Brain microvascular endothelial cell (primary cell): ENCODE data around the gene FMC1.

Source experiments
- DNase-seq: peaks from one replicate; pipeline ENCODE4 v3.0.0-alpha.2; 2020
- H3K27ac ChIP-seq: fragments of 250-450 bp; sonication (Bioruptor Pico); 2 replicates; pipeline ENCODE4 v1.5.1; 2020; ENCODE audit warnings: mild to moderate bottlenecking, moderate library complexity
- H3K27me3 ChIP-seq: fragments of 250-450 bp; sonication (Bioruptor Pico); replicated peaks from 2 replicates; pipeline ENCODE4 v1.5.1; 2020; ENCODE audit warnings: mild to moderate bottlenecking
- H3K36me3 ChIP-seq: fragments of 250-450 bp; sonication (Bioruptor Pico); replicated peaks from 2 replicates; pipeline ENCODE4 v1.5.1; 2020; ENCODE audit warnings: mild to moderate bottlenecking
- H3K4me3 ChIP-seq: 2 replicates; pipeline ENCODE4 v1.5.1; 2011; ENCODE audit warnings: low read depth, mild to moderate bottlenecking, control low read depth, low read length, moderate library complexity
- in situ Hi-C: cut with HindIII; loops from 2 replicates; pipeline ENCODE4 v1.10.0; 2017; ENCODE audit warnings: low sequenced_read_pairs, low pct_ligation_motif_present
- TF ChIP-seq, protein P1 (sequence below): IDR thresholded peaks from 2 replicates; pipeline ENCODE4 v1.5.1; 2011; ENCODE audit warnings: low read depth, mild to moderate bottlenecking, moderate library complexity, low read length, control low read depth, inconsistent platforms; ENCODE audit errors: missing control alignments

The FMC1 gene

DNA sequence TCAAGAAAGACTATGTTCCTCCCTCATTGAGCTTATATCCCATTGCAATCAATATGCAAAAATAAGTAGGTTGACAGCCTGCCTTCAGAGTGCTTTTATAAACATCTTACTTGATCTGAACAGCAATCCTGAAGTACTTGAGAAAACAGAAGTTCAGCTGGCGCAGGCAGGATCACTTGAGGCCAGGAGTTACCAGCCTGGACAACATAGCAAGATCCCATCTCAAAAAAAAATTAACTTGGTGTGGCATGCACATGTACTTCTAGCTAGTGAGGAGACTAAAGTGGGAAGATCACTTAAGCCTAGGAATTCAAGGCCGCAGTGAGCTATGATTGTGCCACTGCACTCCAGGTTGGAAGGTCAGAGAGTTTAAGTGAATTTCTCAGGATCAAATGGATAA lies 48.6 kb downstream of the FMC1 start:
- Histone ChIP-seq H3K4me3 (no peak overlapping the region), H3K27ac (no peak overlapping the region), H3K36me3 (peaks cover 14% of the 10 kb centered on the region), H3K27me3 (no peaks in the 10 kb centered on the region)
- TF ChIP-seq, protein P1, sequence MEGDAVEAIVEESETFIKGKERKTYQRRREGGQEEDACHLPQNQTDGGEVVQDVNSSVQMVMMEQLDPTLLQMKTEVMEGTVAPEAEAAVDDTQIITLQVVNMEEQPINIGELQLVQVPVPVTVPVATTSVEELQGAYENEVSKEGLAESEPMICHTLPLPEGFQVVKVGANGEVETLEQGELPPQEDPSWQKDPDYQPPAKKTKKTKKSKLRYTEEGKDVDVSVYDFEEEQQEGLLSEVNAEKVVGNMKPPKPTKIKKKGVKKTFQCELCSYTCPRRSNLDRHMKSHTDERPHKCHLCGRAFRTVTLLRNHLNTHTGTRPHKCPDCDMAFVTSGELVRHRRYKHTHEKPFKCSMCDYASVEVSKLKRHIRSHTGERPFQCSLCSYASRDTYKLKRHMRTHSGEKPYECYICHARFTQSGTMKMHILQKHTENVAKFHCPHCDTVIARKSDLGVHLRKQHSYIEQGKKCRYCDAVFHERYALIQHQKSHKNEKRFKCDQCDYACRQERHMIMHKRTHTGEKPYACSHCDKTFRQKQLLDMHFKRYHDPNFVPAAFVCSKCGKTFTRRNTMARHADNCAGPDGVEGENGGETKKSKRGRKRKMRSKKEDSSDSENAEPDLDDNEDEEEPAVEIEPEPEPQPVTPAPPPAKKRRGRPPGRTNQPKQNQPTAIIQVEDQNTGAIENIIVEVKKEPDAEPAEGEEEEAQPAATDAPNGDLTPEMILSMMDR = no peak
- in situ Hi-C loops = no loop called here
- DNase-seq = no peak

DNA sequence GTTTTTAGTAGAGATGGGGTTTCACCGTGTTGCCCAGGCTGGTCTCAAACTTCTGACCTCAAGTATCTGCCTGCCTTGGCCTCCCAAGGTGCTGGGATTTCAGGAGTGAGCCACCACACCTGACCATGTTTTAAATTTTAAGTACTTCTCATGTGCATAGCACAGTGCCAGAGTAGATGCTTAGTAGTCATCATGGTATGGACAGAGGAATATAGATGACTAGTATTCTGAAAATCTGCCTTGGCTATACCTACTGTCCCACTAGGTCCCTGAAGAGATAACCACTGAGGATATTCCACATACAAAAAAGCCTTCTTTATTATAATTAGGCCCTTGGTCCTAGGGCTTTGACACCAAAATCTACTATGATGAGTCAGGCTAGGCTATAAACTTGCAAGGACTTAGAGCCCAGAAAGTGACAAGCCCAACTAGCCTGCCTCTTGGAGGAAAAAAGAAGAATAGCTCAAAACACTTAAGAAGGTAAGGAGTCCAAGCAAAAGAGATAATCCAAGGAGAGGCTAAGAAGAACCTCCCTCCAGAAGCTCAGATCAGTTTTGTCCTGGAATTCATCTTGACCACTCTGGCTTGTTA lies 52.6 kb downstream of the FMC1 start:
- TF ChIP-seq, protein P1 = no peak
- Histone ChIP-seq H3K36me3 (peaks cover 21% of the 10 kb centered on the region), H3K27ac (no peak overlapping the region), H3K4me3 (no peak overlapping the region), H3K27me3 (no peaks in the 10 kb centered on the region)
- no peak for DNase-seq
- in situ Hi-C loops = no loop called here

DNA sequence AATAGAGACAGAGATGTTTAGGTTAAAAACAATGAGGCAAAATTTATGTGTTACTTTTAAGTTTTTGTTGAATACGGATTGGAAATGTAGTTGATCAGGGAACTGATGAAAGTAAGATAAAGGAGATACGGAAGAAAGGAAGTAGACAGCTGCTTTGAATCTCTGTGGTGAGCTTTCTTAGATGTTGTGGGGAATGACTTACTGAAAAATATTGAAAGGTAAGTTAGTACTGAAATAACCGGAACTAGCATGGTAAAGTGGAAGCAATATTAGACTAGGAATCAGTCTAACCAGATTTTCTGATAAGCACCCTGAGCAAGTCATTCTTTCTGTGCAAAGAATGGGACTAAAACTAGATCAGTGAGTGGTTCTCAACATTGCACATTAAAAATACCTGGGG lies 53.4 kb downstream of the FMC1 start:
- TF ChIP-seq, protein P1 = no peak
- DNase-seq = no peak
- in situ Hi-C loops = no loop called here
- Histone ChIP-seq H3K27ac (no peak overlapping the region), H3K4me3 (no peak overlapping the region), H3K27me3 (no peaks in the 10 kb centered on the region), H3K36me3 (peaks cover 21% of the 10 kb centered on the region)
